GM20000 (cell line): Measurements from ENCODE around the gene ZNF470.

Experiments
- DNase-seq: peaks from one replicate; pipeline ENCODE4 v3.0.0; 2012; ENCODE audit warnings: low spot score
- CTCF ChIP-seq: IDR thresholded peaks from 2 replicates; pipeline ENCODE4 v1.5.1; 2012; ENCODE audit warnings: mild to moderate bottlenecking, control low read depth; ENCODE audit errors: extremely low read depth, missing control alignments

ZNF470 gene

GRCh38 chr19:56625708-56626107, 58.4 kb downstream of the ZNF470 start:
- TF ChIP-seq CTCF: no peak
- DNase-seq: no peak

- no peak for TF ChIP-seq CTCF
- no peak for DNase-seq
Observed at GRCh38 chr19:56633021-56633420, 65.8 kb downstream of the ZNF470 start.

- no peak for TF ChIP-seq CTCF
- peak; percentile 51 for DNase-seq
Observed at GRCh38 chr19:56637976-56638555, 70.8 kb downstream of the ZNF470 start.
